ENCODE measurements around the gene ACVR1C. TPM values are rescaled to one million over a fixed set of nuclear protein-coding genes. Genes with fewer than 3 reads are reported as not detected.
A peak's percentile ranks its signal among the peaks of the same experiment; 100 is the strongest.

ACVR1C gene
- total and polyA plus RNA-seq, 11 donors, result 0.08 to 7.3 (median 0.20) TPM

- H3K27me3 ChIP-seq, result peaks cover 0 to 19% (median 8%) of the 10 kb centered on the region in 9 donors
- no peak overlapping the region for H3K4me3 ChIP-seq
- no peak for DNase-seq
- no peak for ATAC-seq
- no peaks in the 10 kb centered on the region for H3K9me3 ChIP-seq
- no peak overlapping the region for H3K27ac ChIP-seq
- intact Hi-C loops (cut with DNase I), result no loop called here
- 73 to 80% (median 77%) methylated on average over 2 of the region's 2 CpGs for WGBS, 4 donors
- peaks cover 0 to 14% (median 3%) of the 10 kb centered on the region in 12 donors for H3K4me1 ChIP-seq
- TF ChIP-seq CTCF (IDR thresholded peaks at IDR 0.05) (no peak), POLR2A (IDR thresholded peaks at IDR 0.05) (no peak)
- no peaks in the 10 kb centered on the region for H3K36me3 ChIP-seq
Measured at GRCh38 chr2:157631861-157632260, 3.2 kb upstream of the ACVR1C start.

DNA sequence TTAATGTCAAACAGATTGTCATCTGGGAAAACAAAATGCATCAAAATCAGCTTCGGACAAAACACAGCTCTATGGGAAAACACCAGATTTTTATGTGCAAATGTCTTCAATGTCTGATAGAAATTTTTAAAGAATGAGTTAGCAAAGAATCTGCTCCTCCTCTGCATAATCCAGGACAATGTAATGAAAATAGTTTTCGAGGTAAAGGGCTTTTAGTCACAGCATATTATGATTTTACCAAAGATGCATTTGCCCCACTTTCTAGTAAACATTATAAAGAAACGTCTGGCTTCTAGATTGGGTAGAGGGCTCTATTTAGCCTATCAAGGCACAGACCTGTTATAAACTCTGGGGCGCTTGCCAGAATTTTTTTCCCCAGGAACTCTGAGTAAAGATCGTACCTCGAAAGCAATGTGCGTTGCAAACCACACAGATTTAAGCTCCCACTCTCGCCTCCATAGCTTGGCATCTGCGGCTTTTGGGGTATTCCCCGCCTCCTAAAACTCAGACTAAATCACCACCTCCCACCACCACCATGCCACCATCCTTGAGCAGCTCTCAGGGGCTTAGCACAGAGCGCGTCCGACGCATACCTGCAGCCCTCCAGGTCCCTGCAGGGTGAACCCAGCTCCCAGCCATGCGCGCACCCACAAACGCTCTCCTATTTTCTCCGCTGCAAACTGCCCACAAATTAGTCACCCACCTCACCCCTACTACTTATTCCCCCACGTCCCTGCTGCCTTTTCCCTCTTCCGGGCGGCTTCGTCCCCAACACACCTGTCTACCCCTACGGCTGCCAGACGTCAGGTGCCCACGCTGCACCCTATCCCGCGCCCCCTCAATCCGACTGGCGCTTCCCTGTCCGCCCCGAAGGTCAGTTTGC is 829 bp downstream of the ACVR1C start:
- Histone ChIP-seq H3K27me3 (peaks cover 0 to 25% (median 8%) of the 10 kb centered on the region in 9 donors), H3K4me1 (peaks cover 0 to 14% (median 3%) of the 10 kb centered on the region in 12 donors), H3K27ac (peak overlapping the region in 1 of 12 donors; percentile 65), H3K9me3 (peaks cover 0 to 5% (median 0%) of the 10 kb centered on the region in 12 donors), H3K4me3 (peak overlapping the region; percentile 19 to 67 (median 54)), H3K36me3 (no peaks in the 10 kb centered on the region)
- intact Hi-C loops (cut with DNase I), result no loop called here
- WGBS, 4 donors, result 7 to 8% (median 8%) methylated on average over 31 of the region's 31 CpGs
- no peak for TF ChIP-seq CTCF (IDR thresholded peaks at IDR 0.05)
- TF ChIP-seq POLR2A (IDR thresholded peaks at IDR 0.05), result no peak
- ATAC-seq (peak in 1 of 4 donors; percentile 20), DNase-seq (peak in 1 of 5 donors; percentile 53)

DNA sequence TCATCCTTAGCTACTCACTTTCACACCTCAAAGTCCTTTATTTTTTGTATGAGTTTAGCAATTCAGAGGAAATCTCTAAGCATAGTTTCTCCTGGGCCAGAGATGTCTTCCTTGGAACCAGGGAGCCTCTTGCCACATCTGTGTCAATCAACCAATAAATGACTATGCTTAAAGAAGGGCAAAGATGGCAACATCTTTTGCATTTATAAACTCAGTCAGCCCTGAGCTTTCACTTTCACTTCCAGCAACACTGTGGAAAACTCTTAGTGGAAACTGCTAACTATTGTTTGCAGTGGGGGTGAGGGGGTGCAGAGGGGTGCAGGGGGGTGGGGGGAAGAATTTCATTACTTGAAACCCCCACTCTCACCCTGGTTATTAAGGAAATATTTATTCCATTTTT is 3.4 kb downstream of the ACVR1C start:
- peaks cover 0 to 14% (median 3%) of the 10 kb centered on the region in 12 donors for H3K4me1 ChIP-seq
- peaks cover 0 to 17% (median 0%) of the 10 kb centered on the region in 12 donors for H3K9me3 ChIP-seq
- peaks cover 0 to 25% (median 8%) of the 10 kb centered on the region in 9 donors for H3K27me3 ChIP-seq
- intact Hi-C loops (cut with DNase I), result no loop called here
- TF ChIP-seq POLR2A (IDR thresholded peaks at IDR 0.05), result no peak
- TF ChIP-seq CTCF (IDR thresholded peaks at IDR 0.05), result no peak
- DNase-seq (no peak), ATAC-seq (no peak)
- H3K4me3 ChIP-seq, result no peak overlapping the region
- no peak overlapping the region for H3K27ac ChIP-seq
- H3K36me3 ChIP-seq, result no peaks in the 10 kb centered on the region

DNA sequence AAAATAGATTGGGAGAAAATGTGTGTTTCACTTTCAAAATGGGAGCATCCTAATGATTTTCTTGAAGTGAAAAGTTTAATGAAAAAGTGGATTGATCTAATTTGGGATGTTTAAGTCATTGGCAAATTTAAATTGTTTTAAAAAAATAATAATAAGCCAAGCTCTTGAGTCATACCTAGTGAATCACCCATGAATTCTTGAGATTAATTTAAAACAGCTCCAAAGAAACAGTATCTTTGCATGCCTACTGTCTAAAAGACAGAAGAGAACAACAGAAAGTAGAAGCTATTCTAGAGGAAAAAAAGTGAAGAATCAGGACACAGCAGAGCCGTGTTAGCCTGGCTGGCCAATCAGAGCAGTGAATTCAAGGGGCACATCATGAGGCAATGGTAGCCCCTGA is 7.7 kb downstream of the ACVR1C start:
- H3K9me3 ChIP-seq, result peaks cover 0 to 17% (median 0%) of the 10 kb centered on the region in 12 donors
- DNase-seq (no peak), ATAC-seq (no peak)
- WGBS, 4 donors, result 42 to 60% (median 50%) methylated on average over 1 of the region's 1 CpG
- H3K4me3 ChIP-seq, result no peak overlapping the region
- H3K27me3 ChIP-seq, result peaks cover 0 to 12% (median 0%) of the 10 kb centered on the region in 9 donors
- no peak overlapping the region for H3K27ac ChIP-seq
- no peak for TF ChIP-seq CTCF (IDR thresholded peaks at IDR 0.05)
- no peak for TF ChIP-seq POLR2A (IDR thresholded peaks at IDR 0.05)
- H3K4me1 ChIP-seq, result no peaks in the 10 kb centered on the region
- intact Hi-C loops (cut with DNase I), result no loop called here
- no peaks in the 10 kb centered on the region for H3K36me3 ChIP-seq
